Occipital lobe (tissue), 2 donors: Measurements from ENCODE around the gene PIM3. TPM values are rescaled to one million over a fixed set of nuclear protein-coding genes. Genes with fewer than 3 reads are reported as not detected.
A peak's percentile ranks its signal among the peaks of the same experiment; 100 is the strongest.

Source experiments
- DNase-seq: peaks from one replicate; lab custom pipeline; 2025; lab: John Stamatoyannopoulos, UW
- total RNA-seq: library from RNA; depleted of rRNA; stranded (reverse); fragments of >200 nt; gene quantifications from one replicate; pipeline ENCODE4 v1.2.3, GENCODE V29; 2014

The PIM3 gene
- total RNA-seq, 1 donor from 2014 or later = 13.1 TPM

DNA sequence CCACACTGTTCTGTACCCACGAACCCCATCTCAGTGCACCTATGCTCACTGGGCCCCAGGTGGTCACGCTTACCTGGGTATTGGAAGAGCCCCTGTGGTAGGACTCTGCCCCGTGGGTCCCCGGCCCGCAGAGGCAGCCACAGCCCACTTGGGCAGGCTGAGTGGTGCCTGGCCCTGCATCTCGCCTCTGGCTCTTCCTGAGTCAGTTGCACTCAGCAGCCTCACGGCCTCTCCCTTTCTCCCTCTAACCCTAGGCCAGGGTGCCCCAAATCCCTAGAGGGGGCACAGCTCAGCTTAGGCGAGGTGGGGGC, 32.4 kb upstream of the PIM3 start:
- DNase-seq = no peak

DNA sequence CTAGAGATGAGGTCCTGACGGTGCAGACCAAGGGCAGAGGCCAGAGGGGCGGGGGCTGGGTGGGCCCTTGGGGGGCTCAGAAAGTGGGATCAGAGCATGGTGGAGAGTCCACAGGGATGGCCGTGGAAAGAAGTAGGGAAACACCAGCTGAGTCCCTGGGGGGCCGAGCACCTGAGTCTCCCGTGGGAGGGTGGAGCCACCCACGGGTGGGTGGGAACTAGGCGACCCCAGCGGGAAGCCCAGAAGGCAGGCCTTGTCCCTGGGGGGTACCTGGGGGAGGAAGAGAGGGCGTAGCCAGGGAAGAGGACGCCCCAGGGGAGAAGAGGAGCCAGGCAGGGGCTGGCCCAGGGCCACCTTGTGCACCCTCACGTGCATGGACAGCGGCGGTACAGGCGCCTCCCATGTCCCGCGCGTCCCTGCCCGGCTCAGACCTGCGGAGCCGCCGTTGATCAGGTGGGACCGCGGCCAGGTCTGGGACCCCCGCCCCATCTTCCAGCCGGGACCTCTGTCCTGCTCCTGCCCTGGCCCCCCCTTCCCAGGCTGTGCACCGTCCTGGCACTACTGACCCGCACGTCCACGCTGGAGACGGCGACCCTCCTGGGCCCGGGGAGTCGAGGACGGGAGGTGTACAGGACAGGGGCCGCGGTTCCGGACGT, 31.9 kb upstream of the PIM3 start:
- DNase-seq = no peak

DNA sequence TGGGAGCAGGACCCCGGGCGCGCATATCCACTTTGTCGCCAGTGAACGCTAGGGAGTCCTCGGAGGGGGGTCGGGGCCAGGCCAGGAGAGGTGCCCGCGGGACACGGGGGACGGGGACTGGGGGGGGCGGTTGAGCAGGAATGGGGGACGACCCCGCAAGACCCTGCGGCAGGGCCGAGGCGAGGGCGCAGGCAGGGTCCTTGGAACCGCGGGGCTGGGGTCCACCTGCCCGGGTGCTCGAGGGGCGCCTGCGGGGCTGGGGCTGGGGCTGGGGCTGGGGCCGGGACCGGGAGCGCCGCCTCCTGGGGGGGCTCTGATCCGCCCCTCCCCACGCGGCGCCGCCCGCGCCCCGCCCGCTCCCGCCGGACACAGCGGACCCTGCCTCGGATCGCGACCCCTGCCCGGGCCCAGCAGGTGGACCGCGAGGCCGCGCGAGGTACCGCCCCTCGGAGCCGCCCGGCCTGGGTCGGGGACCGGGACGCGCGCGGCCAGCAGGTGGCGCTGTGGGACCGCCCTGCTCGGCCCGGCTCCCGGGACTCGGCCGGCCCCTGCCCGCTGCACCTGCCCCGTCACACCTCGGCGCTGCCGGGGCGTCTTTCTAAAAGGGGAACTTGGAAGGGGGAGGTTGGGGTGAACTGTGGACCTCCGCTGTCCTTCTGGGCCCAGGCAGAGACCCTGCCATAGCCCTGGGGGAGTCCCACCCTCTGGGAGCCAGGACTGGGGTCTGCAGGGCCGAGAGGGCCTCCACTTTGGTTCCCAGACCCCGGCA, 31.2 kb upstream of the PIM3 start:
- DNase-seq = no peak

DNA sequence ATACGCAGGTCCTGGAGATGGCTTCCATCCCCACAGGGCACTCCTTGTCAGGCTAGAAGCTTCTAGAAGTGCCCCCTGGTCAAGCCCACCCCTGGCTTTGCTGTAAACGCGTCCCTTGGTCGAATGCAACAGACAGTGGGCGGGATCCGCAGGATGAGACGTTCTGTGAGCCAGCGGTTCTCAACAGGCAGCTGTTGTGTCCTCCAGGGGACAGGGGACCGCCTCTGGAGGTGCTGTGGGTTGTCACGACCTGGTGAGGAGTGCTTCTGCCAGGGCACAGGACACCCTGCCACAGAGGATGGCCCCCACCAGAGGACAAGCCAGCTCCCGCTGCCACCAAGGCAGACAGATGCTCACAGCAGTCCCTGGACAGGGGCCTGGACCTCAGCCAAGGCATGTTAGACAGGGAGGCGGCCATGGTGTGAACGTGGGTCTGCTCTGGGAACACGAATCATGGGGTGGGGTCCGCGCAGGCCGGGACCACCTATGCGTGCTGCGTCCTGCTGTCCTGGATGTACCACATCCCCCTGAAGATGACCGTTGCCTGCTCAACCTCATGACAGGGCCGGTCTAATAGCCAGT, 30.5 kb upstream of the PIM3 start:
- DNase-seq = no peak

DNA sequence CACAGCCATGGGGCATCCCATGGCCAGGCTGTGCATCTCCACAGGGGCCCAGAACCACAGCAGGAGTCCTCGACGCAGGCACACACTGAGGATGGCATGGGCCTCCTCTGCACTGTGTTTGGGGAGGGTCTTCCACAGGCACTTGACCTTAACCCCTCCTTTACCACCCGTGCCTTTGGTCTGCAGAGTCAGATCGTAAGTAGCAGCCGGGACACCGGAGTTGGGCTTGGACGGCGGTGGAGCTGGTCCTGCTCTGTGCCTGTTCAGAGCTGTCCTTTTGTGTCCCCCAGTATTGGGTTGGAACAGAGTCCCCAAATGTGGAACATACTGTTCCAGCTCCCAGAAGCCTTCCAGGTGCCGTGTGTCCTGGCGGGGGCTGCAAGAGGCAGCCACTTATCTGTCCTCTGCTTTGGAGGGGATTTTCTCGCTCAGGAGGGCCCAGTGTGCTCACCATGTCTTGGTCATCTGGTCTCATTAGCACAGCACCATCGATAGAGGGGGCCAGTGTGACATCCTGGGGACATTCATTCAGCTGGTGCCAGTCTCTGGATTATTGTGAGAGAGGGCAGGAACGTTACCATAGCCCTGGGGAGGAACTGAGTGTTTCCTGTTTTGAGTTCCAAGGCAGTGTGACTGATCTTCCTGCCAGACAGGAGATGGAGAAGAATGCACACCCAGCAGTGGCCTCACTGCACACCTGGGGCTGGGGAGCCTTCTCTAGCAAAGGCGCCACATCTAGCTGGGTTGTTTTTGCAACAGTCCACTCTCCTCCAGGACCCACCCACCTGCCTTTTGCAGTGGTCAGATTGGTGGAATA, 29.8 kb upstream of the PIM3 start:
- peak; percentile 60 for DNase-seq

DNA sequence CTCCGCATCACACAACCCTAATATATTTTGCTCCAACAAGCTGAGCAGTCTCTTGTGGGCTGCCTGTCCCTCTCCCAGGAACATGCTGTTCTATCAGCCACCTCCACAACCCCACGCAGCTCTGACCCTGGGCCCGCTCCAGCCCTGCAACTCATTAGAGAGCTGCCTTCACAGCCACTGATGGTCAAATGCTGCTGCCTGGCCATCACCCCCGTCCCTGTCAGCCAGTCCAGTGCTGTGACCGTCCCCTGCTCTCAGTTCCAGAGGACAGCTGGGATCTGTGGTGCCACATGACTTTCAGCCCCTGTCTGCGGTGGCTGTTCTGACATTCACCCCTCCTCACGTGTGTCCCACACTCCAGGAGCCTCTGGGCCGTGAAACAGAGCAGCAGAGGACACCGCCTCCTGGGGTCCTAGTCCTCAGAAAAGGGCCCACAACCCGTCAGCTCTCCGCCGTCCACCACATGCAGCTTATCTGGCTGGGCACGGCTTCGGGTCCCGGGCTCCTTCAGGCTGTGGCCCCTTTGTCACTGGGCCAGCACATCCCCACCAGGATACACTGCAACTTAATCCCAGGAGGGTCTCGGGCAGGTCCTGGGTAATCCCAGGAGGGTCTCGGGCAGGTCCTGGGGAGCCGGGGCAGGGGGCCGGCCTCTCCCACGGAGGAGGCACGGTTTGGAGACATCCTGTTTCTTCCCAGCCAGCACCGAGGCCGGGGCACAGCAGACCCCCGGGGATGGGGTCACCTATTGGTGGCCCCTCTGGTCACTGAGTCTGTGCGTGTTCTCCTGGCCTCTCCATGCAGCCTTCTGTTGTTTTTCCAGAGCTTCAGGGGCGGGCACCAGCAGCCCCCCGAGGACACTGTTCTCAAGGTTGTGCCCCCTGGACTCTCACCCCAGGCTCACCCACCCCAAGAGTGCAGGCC, 27.1 kb upstream of the PIM3 start:
- peak; percentile 39 for DNase-seq

DNA sequence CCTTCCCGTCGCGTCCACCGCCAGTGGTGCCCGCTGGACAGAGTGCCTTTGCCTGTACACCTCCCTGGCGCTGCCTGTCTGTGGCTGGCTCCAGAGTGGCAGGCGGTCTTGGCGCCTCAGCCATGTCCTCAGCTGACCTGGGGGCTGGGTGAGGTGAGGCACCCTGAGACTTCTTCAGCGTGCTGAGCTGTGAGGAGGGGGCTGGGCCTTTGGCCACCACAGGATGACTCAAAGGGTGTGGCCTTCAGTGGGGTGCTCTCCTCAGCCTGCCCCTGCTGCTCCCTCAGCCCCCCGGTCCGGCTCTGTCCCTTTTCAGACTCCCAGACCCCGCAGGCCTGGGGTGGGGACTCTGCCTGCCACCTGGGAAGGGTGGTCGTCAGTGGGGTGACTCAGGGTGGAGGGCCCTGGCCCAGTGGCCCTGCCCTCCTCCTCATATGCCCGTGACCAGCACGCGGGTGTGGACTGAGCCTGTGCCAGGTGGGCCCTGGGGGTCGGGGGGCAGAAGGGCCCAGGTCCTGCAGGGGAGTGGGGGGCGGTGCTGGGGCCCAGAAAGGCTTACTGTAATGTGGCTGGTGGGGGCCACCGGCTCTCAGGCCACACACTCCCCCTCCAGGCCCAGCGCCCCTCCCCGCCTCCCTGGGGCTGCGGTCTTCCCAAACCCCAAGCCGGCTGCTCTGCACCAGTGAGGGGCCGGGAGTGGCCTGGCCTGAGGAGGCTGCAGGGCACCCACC, 26.2 kb upstream of the PIM3 start:
- DNase-seq = no peak

DNA sequence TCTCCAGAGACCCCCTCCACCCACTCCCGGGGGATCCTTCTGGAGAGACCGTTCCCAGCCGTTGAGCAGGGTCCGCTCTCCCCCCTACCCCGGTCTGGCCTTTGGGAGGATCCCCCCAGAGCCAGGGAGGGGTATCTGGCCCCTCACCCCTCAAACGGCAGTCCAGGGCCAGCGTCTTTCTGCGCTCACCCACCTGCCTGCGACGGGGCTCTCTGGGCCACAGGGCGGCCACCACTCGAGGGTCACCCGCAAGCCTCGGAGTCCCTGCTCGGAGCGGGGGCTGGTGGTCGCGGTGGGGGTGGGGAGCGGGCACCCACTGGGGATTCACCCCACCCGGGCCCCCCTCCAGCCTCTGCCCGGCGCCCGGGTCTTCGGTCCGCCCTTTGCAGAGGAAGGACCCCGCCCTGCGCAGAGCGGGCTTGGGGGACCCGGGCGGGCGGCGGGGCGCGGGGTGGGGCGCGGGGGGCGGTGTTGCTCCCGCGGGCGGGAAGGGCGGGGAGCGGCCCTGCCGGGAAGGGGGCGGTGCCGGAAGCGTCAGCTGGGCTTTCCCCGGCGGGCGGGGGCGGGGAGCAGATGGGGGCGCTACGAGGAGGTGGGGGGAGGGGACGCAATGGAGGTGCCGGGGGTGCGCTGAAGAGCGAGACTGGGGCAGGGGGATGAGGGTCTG, 25.5 kb upstream of the PIM3 start:
- no peak for DNase-seq

DNA sequence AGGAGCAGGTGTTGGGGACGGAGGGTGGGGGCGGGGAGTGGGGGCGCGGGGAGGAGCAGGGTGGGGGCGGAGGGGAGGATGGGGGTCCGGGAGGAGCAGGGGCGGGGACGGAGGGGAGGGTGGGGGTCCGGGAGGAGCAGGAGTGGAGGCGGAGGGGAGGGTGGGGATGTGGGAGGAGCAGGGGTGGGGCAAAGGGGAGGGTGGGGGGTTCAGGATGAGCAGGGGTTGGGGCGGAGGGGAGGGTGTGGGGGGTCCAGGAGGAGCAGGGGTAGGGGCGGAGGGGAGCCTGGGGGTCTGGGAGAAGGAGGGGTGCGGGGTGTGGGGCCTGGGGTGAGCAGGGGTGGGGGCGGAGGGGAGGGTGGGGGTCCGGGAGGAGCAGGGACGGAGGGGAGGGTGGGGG, 25.0 kb upstream of the PIM3 start:
- no peak for DNase-seq

DNA sequence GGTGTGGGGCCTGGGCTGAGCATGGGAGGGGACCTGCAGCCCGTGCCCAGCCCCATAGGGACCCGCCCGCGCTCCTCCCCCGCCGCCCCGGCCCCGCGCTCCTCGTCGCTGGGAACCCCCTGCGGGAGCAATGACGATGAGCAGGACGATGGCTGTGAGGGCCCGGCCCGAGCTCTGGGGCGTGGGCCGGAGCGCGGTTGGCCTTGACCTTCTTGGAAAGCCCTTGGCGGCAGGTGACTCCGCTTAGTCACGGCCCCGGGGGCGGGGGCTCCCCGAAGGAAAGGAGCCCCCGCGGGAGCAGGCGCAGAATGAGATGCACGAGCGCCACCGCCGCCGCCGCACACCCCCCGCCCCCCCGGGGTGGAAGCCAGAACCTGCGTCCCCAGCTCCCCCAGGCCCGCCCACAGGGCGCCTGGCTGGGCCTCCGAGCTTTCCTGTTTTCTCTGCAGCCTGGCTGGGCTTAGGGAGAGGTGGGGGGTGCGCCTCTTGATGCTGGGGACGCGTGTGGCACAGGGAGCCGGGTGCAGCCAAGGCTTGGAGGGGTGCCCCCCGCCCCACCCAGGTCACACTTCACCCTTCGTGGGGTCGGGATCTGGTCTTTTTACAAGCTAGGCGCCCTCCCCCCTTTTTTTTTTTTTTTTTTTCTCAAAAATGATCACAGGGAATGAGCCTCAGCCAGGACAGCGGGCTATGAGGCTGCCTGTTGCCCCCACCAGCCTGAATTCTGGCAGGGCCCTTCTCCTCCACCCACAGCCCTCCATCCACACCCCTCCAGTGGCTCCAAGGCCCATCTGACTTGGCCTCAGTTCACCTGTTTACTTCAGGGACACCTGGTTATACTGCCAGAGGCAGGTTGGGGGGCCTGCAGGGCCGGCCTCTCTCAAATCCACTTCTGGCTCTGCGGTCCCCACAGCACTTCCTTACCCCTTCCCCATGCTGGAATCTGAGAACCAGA, 24.3 kb upstream of the PIM3 start:
- peak; percentile 60 for DNase-seq

DNA sequence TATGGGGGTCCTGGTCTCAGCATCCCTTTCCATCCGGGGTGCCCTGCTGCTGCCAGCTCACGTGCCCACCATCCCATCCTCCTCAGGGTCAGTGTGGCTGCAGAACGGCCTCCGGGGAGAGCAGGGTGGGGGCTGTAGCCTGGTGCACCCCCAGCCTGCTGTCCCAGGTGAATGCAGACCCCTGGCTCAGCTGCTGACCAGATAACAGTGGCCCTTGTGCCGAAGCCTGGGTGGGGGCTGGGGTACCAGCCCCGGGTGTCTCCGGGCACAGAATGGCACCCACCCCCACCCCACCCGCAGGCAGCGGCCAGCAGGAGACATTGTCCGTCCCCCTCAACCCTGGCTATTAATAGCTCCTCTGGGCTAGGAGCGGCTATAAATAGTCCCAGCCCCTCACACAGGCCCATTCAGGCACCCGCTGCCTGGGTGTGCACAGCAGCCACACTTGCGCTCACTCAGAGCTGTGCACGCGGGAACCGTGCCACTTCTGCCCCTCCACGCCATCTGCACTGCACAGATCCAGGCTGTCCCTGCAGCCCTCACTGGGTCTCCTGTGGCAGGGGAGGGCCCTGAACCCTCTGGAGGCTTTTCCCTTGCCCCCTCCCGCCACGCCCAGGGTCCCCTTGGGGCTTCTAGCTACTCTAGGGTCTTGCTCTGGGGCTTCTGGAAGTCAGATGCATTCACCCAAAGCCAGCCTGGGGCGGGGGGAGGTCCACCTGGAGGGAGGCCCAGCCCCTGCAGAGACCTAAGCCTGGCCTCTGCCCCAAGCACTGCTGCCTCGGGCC, 23.4 kb upstream of the PIM3 start:
- peak; percentile 42 for DNase-seq

DNA sequence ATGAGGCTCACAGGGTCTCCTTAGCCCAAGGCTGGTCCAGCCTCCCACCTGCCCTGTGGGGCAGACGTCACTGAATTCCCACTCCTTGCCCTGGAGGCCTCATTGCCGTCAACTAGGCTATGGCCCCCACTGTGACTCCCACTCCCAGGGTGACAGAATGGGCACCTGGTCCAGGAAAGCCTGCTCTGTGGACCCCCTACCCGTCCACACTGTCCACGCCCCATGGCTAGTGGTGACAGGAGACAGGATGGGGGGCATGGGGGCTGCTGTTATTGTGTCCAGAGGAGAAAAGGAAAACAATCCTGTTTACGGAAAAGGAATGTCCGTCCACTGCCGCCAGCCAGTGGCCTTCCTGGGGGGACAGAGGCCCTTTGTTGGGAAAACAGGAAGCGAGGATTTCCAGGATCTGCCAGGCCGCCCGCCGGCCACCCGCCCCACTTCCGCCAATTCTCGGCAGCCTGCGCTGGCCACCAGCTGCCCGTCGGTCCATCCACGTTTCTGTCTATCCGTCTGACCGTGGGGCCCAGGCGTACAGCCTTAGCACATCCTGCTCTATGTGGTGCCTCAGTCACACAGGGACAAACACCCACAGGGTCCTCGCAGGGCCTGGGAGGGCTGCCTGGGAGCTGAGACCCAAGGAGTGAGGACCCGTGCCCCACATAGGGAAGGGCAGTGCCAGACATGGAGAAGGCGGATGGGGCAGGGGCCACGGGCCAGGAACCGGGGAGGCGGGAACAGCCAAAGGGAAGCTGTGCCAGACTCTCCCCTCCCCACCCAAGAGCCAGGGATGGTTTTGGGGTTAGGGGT, 22.6 kb upstream of the PIM3 start:
- DNase-seq = peak; percentile 48

DNA sequence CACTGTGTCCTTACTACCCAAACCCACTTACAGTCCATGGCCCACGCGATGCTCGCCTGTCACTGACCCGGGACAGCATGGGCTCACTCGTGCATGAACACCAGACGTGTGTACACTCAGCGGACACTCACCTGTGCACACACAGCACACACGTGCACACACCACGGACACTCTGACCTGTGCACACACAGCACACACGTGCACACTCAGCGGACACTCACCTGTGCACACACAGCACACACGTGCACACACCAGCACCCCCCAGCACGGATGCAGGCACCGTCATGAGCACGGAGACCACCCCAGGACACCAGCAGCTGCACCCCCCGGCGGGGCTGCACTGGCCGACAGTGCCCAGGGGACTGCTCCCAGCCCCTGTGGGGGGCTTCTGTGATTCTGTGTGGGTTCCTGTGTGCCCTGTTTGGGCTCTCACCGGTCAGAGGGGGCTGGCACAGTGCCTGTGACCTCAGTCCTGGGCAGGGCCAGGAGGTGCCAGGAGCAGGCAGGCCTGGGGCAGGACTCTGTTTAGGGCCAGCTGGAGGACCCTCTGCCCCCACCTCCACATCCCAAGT, 21.9 kb upstream of the PIM3 start:
- no peak for DNase-seq

DNA sequence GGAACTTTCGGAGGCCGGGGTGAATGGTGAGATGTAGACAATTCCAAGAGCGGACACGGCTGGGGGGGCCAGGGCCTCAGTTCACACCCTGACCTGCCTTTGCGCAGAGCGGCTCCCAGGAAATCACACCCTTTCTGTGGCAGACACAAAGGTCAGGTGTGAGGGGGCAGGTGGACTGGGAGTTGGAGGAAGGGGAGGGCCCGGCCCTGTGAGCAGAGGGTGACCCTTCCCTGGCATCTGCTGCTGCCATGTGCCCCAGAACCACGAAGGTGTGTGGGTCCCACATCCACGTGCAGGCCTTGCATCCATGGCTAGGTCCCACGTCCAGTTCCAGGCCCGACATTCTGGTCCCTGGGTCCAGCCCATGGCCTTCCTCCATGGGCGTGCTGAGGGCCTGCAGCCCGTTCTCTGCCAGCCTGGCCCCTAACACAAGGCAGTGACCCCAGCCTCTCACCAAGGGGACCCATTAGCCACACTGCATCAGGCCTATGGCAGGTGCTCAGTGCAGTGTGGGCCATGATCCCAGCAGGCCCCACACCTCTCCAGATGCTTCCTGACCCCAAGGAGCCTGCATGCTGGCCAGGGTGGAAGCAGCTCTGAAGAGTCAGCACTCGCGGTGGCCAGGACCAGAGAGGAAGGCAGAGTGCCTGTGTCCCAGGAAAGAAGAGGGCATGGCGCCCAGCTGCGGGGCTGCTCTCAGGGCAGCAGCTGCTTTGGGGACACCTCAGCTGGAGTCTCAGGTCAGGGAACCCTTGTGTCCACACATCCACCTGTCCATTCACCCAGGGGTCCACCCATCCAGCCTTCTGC, 18.9 kb upstream of the PIM3 start:
- no peak for DNase-seq

DNA sequence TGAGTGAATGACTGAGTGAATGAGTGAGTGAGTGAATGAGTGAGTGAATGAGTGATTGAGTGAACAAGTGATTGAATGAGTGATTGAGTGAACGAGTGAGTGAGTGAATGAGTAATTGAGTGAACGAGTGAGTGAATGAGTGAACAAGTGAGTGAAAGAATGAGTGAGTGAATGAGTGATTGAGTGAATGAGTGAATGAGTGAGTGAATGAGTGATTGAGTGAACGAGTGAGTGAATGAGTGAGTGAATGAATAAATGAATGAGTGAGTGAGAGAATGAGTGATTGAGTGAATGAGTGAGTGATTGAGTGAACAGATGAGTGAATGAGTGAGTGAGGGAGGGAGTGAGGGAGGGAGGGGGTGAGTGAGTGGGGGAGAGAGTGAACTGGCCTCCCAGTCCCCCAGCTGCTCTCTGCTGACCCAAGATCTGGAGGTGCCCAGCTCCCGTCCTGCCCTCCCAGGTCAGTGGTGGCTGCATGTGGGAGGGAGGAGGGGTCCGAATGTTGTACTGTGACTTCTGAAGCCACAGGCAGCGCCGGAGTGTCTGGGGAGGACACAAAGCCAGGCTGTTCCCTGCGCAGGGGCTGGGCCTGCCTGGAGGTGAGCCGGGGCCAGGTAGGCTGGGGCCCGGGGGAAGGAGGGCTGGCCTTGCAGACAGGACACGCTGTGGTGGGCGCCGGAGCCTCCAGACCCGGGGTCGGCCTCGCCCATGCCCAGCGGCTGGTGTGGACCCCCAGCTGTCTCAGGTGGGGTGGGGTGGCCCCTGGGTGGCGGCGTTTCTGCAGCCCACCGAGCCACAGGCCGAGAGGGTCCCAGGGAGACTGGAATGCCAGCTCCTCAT, 17.8 kb upstream of the PIM3 start:
- no peak for DNase-seq
